Suprapubic skin (tissue), 3 donors: ENCODE results near the gene KSR1.

Experiments
- CTCF ChIP-seq, 2 donors: fragments of 200-600 bp in 1 of 2; fragments of 450-650 bp in 1 of 2; sonication (generic) in 1 of 2; IDR thresholded peaks; one replicate each; pipeline ENCODE4 v1.5.1; 2016 to 2019; ENCODE audit warnings: antibody characterized with exemption in 2 of 2, mild to moderate bottlenecking in 1 of 2, moderate library complexity in 1 of 2
- POLR2A ChIP-seq, 2 donors: fragments of 450-650 bp; IDR thresholded peaks; one replicate each; pipeline ENCODE4 v1.6.1; 2017; ENCODE audit warnings: antibody characterized with exemption in 2 of 2, mild to moderate bottlenecking in 2 of 2, moderate library complexity in 2 of 2

- no peak for TF ChIP-seq CTCF (IDR thresholded peaks at IDR 0.05)
- TF ChIP-seq POLR2A (IDR thresholded peaks at IDR 0.05): no peak
These were observed 30.3 kb upstream of the KSR1 start for GRCh38 chr17:27425991-27426390.
